OCI-LY3 (cell line): ENCODE measurements around the gene POU2F1.

Experiments
- H2AFZ ChIP-seq: fragments of 200-600, 300-600 bp; shearing (Covaris generic); 2 replicates; pipeline ENCODE4 v1.6.0; 2014; ENCODE audit warnings: antibody characterized with exemption, low read depth, low read length
- H3K27ac ChIP-seq: fragments of 200-600, 300-600 bp; sonication (generic); 2 replicates; pipeline ENCODE4 v1.5.1; 2014; ENCODE audit warnings: mild to moderate bottlenecking, low read length, moderate library complexity, mixed read lengths
- H3K27me3 ChIP-seq: fragments of 200-600, 300-600 bp; sonication (generic); 2 replicates; pipeline ENCODE4 v1.6.1; 2014; ENCODE audit warnings: low read depth, low read length, mixed read lengths
- H3K36me3 ChIP-seq: fragments of 200-600, 300-600 bp; sonication (generic); replicated peaks from 2 replicates; pipeline ENCODE3; 2014; ENCODE audit warnings: low read depth, low read length, mixed read lengths
- H3K4me1 ChIP-seq: fragments of 300-600, 200-600 bp; sonication (generic); 2 replicates; pipeline ENCODE4 v1.6.1; 2014; ENCODE audit warnings: low read length, mixed read lengths
- H3K4me2 ChIP-seq: fragments of 200-600, 300-600 bp; sonication (generic); 2 replicates; pipeline ENCODE4 v1.6.1; 2014; ENCODE audit warnings: low read length, mixed read lengths
- H3K4me3 ChIP-seq: fragments of 300-600, 200-600 bp; sonication (generic); 2 replicates; pipeline ENCODE4 v1.5.1; 2014; ENCODE audit warnings: antibody characterized with exemption, mild to moderate bottlenecking, low read length, moderate library complexity
- H3K79me2 ChIP-seq: fragments of 300-600, 200-600 bp; shearing (Covaris generic); 2 replicates; pipeline ENCODE4 v1.6.1; 2014; ENCODE audit warnings: mild to moderate bottlenecking, low read length, mixed read lengths
- H3K9ac ChIP-seq: fragments of 300-600, 200-600 bp; shearing (Covaris generic); 2 replicates; pipeline ENCODE4 v1.6.0; 2014; ENCODE audit warnings: mild to moderate bottlenecking, low read length, moderate library complexity
- H3K9me3 ChIP-seq: fragments of 200-600, 300-600 bp; shearing (Covaris generic); 2 replicates; pipeline ENCODE4 v1.6.1; 2014; ENCODE audit warnings: low read length, mixed read lengths; ENCODE audit not compliant: insufficient read depth
- H4K20me1 ChIP-seq: fragments of 200-600, 300-600 bp; sonication (generic); 2 replicates; pipeline ENCODE4 v1.6.1; 2016; ENCODE audit warnings: low read length, mixed read lengths; ENCODE audit not compliant: insufficient read depth
- EZH2phosphoT487 ChIP-seq: fragments of 200-600 bp; shearing (Covaris generic); IDR thresholded peaks from 2 replicates; pipeline ENCODE4 v1.6.1; 2018; ENCODE audit warnings: antibody characterized with exemption, mixed run types, low read depth
- TF ChIP-seq, protein P1 (sequence below): fragments of 200-600, 300-600 bp; sonication (generic); IDR thresholded peaks from 2 replicates; pipeline ENCODE4 v1.5.1; 2014; ENCODE audit warnings: antibody characterized with exemption, low read length, low read depth

POU2F1 gene

DNA sequence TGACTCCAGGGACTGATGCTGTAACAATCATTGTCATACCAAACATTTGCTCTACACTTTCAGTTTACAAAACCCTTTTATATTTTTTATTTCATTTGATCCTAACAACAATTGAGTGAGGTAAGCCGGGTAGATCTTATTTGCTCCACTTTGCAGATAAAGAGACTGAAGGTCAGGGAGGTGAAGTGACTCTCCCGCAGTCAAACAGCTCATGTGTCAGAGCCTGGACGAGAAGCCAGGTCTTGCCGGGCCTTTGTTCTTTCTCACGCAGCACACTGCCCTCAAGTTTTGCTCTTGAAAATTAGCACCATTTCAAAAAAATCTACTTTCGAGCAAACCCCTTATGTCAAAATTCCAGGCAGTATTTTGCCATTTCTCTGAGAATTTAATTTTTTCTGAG is 232.4 kb downstream of the POU2F1 start:
- no peak overlapping the region for H3K27ac ChIP-seq
- no peaks in the 10 kb centered on the region for H4K20me1 ChIP-seq
- H3K79me2 ChIP-seq = no peaks in the 10 kb centered on the region
- peaks cover 31% of the 10 kb centered on the region for H3K27me3 ChIP-seq
- H3K4me3 ChIP-seq = no peak overlapping the region
- no peak overlapping the region for H3K9ac ChIP-seq
- no peak overlapping the region for H2AFZ ChIP-seq
- no peak for TF ChIP-seq EZH2phosphoT487
- TF ChIP-seq, protein P1, sequence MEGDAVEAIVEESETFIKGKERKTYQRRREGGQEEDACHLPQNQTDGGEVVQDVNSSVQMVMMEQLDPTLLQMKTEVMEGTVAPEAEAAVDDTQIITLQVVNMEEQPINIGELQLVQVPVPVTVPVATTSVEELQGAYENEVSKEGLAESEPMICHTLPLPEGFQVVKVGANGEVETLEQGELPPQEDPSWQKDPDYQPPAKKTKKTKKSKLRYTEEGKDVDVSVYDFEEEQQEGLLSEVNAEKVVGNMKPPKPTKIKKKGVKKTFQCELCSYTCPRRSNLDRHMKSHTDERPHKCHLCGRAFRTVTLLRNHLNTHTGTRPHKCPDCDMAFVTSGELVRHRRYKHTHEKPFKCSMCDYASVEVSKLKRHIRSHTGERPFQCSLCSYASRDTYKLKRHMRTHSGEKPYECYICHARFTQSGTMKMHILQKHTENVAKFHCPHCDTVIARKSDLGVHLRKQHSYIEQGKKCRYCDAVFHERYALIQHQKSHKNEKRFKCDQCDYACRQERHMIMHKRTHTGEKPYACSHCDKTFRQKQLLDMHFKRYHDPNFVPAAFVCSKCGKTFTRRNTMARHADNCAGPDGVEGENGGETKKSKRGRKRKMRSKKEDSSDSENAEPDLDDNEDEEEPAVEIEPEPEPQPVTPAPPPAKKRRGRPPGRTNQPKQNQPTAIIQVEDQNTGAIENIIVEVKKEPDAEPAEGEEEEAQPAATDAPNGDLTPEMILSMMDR = no peak
- no peaks in the 10 kb centered on the region for H3K9me3 ChIP-seq
- H3K4me2 ChIP-seq = no peak overlapping the region
- peaks cover 16% of the 10 kb centered on the region for H3K4me1 ChIP-seq
- H3K36me3 ChIP-seq = no peaks in the 10 kb centered on the region

DNA sequence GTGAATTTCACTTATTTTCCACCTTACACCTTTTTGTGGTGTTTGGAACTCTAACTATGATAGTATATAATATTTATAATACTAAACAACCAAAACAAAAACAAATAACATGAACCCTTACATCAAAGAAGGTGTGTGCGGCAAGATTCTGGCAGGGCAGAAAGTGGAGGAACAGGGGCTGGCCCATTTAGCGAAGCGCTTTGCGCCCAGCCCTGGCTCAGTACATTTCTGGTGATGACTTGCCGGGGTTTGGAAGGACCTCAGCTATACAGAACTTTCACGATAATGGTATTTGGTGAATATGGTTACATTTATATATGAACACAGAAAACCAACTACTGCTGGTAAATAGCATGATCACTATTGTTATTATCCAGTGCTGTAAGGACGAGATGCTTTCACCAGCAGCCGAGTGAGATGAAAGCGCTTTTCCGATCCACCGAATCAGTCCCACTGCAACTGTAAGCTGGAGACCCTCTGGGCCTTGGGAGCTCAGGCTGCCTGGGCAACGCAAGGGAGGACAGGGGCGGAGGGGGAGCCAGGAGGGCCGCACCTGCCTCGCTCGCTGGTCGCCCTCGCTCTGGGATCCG is 233.7 kb downstream of the POU2F1 start:
- Histone ChIP-seq H2AFZ (peak overlapping the region; percentile 84), H3K4me2 (peak overlapping the region; percentile 93), H3K36me3 (no peaks in the 10 kb centered on the region), H3K4me3 (peak overlapping the region; percentile 90), H3K4me1 (peaks cover 13% of the 10 kb centered on the region), H3K9ac (peak overlapping the region; percentile 77), H3K27ac (no peak overlapping the region), H3K9me3 (no peaks in the 10 kb centered on the region), H3K27me3 (peaks cover 33% of the 10 kb centered on the region), H4K20me1 (no peaks in the 10 kb centered on the region), H3K79me2 (no peaks in the 10 kb centered on the region)
- TF ChIP-seq, protein P1 = no peak
- TF ChIP-seq EZH2phosphoT487 = no peak

DNA sequence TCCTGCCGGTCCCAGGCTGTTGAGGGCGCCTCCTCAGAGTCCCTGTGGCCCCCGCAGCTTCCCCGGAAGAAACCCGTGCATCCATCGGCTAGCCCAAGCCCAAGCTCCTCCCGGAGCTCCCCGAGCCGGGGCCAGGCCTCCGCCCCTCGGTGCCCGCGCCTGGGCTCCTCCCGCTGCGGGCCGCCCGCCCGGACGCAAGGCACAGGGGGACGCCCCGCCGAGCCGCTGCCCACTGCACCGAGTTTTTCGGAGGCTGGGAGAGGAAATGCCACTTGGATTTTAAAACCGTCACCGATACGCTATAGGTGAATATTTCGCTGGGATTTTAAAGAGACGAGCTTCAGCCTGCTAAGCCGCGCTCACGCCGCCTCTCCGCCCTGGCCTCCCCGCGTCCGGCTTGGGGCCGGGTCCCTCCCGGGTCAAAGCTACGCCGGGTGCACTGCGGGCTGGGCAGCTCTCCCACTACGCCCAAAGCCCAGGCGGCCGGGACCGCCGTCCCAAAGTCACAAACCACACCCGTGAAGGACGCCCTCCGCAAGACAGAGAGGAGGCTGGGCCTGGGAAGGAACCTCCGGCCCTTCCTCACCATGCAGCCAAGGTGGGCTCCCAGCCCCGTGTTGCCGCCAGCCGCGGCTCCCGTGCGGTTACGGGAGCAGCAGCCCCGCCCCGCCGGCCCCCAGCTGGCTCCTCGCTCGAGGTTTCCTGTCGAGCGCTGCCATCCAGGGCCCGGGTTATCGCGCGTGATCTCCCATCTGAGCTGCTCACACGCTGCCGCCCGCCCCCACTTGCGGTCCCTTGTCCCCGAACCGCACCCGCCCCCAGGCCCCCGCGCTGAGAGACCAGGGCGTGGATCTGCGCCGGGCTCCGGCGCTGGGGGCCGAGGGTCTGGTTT is 234.5 kb downstream of the POU2F1 start:
- Histone ChIP-seq H2AFZ (peak overlapping the region; percentile 84), H3K9me3 (no peaks in the 10 kb centered on the region), H3K4me1 (peaks cover 13% of the 10 kb centered on the region)

More for the DNA sequence above, 234.5 kb downstream of the POU2F1 start:
- no peaks in the 10 kb centered on the region for H3K36me3 ChIP-seq
- H3K4me2 ChIP-seq = peak overlapping the region; percentile 93
- peak overlapping the region; percentile 90 for H3K4me3 ChIP-seq
- peaks cover 39% of the 10 kb centered on the region for H3K27me3 ChIP-seq
- no peaks in the 10 kb centered on the region for H4K20me1 ChIP-seq
- H3K79me2 ChIP-seq = no peaks in the 10 kb centered on the region
- TF ChIP-seq, protein P1 = no peak
- TF ChIP-seq EZH2phosphoT487 = no peak
- H3K27ac ChIP-seq = no peak overlapping the region
- H3K9ac ChIP-seq = peak overlapping the region; percentile 77
